Endothelial cell of umbilical vein (primary cell): ENCODE results near the gene SLC12A4.

Experiments used
- POLR2A ChIP-seq: IDR thresholded peaks from 2 replicates; pipeline ENCODE4 v1.6.1; 2012; ENCODE audit warnings: low read depth, mild to moderate bottlenecking, control low read depth, low read length
- TF ChIP-seq, protein P1 (sequence below), 2 donors: IDR thresholded peaks; 1 replicate in 1 of 2; 2 replicates in 1 of 2; pipeline ENCODE4 v1.5.1; 2011; ENCODE audit warnings: low read length in 2 of 2, mild to moderate bottlenecking in 2 of 2, moderate library complexity in 2 of 2, control low read depth in 1 of 2, inconsistent platforms in 1 of 2, low read depth in 1 of 2; ENCODE audit not compliant: insufficient read depth in 1 of 2; ENCODE audit errors: extremely low read depth in 1 of 2

DNA sequence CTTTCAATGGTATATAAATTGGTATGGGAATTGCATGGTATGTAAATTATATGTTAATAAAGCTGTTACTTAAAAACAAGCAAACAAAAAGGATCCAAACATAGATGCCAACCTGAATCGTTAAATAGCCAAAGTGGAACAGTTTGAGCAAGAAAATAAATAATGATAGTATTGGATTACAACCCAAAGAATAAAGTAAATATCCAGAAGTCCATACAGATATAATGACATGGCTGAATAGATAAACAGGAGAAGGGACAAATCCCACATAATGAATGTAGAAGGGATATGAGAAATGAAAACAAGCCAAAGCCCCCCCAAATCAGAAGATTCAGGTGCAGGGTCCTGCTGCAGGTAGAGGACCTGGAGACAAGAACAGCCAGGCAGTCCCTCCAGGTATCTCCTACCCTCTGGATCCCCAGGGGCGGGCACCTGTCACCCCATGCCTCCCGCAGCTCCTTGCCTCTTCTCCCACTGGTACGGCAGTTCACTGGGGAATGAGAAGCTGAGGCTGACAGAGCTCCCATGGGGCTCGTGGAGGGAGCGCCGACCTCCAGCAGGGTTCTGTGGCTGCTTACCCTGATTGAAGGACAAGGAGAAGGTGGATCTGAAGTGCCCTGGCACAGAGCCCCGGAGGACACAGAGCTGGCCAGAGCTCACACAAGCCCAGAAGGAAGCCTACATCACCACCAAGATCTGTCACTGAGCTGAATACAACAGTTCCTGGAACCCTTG, 14.6 kb downstream of the SLC12A4 start:
- TF ChIP-seq, protein P1, sequence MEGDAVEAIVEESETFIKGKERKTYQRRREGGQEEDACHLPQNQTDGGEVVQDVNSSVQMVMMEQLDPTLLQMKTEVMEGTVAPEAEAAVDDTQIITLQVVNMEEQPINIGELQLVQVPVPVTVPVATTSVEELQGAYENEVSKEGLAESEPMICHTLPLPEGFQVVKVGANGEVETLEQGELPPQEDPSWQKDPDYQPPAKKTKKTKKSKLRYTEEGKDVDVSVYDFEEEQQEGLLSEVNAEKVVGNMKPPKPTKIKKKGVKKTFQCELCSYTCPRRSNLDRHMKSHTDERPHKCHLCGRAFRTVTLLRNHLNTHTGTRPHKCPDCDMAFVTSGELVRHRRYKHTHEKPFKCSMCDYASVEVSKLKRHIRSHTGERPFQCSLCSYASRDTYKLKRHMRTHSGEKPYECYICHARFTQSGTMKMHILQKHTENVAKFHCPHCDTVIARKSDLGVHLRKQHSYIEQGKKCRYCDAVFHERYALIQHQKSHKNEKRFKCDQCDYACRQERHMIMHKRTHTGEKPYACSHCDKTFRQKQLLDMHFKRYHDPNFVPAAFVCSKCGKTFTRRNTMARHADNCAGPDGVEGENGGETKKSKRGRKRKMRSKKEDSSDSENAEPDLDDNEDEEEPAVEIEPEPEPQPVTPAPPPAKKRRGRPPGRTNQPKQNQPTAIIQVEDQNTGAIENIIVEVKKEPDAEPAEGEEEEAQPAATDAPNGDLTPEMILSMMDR (IDR thresholded peaks at IDR 0.05; ENCODE audit: extremely low read depth in 1 of 2, insufficient read depth in 1 of 2, low read depth in 1 of 2, low read length in 2 of 2): no peak
- no peak for TF ChIP-seq POLR2A
